ENCODE data around the gene SQOR. TPM values are rescaled to one million over a fixed set of nuclear protein-coding genes. Genes with fewer than 3 reads are reported as not detected.
A peak's percentile ranks its signal among the peaks of the same experiment; 100 is the strongest.

SQOR gene
- total and polyA plus RNA-seq, 8 donors = 49.6 to 128 (median 62.8) TPM

- intact Hi-C loops (cut with DNase I; ENCODE audit: low total_unique reads) = no loop called here
- H3K27me3 ChIP-seq = no peaks in the 10 kb centered on the region
Measured at GRCh38 chr15:45616901-45617323, 17.9 kb upstream of the SQOR start.

GRCh38 chr15:45618813-45619212, 16.0 kb upstream of the SQOR start:
- Histone ChIP-seq H3K27me3 (no peaks in the 10 kb centered on the region), H3K4me3 (no peak overlapping the region), H3K27ac (no peak overlapping the region), H3K36me3 (no peaks in the 10 kb centered on the region), H3K4me1 (peaks cover 0 to 6% (median 0%) of the 10 kb centered on the region in 4 donors), H3K9me3 (no peaks in the 10 kb centered on the region)
- peak in 1 of 2 donors; percentile 21 for DNase-seq
- intact Hi-C loops (cut with DNase I; ENCODE audit: low total_unique reads) = no loop called here
- TF ChIP-seq EP300 (IDR thresholded peaks at IDR 0.05) (no peak), POLR2A (IDR thresholded peaks at IDR 0.05) (no peak), POLR2AphosphoS5 (IDR thresholded peaks at IDR 0.05) (no peak), CTCF (IDR thresholded peaks at IDR 0.05) (no peak)
- 85 to 92% (median 90%) methylated on average over 5 of the region's 5 CpGs for WGBS, 5 donors

More at GRCh38 chr15:45616901-45617323, 17.9 kb upstream of the SQOR start:
- Histone ChIP-seq H3K4me1 (peaks cover 0 to 6% (median 0%) of the 10 kb centered on the region in 4 donors), H3K9me3 (no peaks in the 10 kb centered on the region), H3K27ac (no peak overlapping the region), H3K36me3 (no peaks in the 10 kb centered on the region), H3K4me3 (no peak overlapping the region)
- no peak for TF ChIP-seq CTCF (IDR thresholded peaks at IDR 0.05)
- TF ChIP-seq POLR2A (IDR thresholded peaks at IDR 0.05) = no peak
- no peak for TF ChIP-seq EP300 (IDR thresholded peaks at IDR 0.05)
- TF ChIP-seq POLR2AphosphoS5 (IDR thresholded peaks at IDR 0.05) = no peak
- WGBS, 5 donors = 54 to 77% (median 56%) methylated on average over 3 of the region's 3 CpGs
- peak in 1 of 2 donors; percentile 27 for DNase-seq

GRCh38 chr15:45628136-45628535, 6.7 kb upstream of the SQOR start:
- H3K36me3 ChIP-seq = no peaks in the 10 kb centered on the region
- TF ChIP-seq POLR2AphosphoS5 (IDR thresholded peaks at IDR 0.05) = no peak
- no peak for TF ChIP-seq EP300 (IDR thresholded peaks at IDR 0.05)
- TF ChIP-seq POLR2A (IDR thresholded peaks at IDR 0.05) = no peak
- TF ChIP-seq CTCF (IDR thresholded peaks at IDR 0.05) = no peak
- intact Hi-C loops (cut with DNase I; ENCODE audit: low total_unique reads) = no loop called here
- no peak for DNase-seq
- H3K27me3 ChIP-seq = no peaks in the 10 kb centered on the region
- no peak overlapping the region for H3K4me3 ChIP-seq
- H3K27ac ChIP-seq = no peak overlapping the region
- H3K9me3 ChIP-seq = peaks cover 0 to 21% (median 14%) of the 10 kb centered on the region in 4 donors
- H3K4me1 ChIP-seq = peaks cover 0 to 14% (median 7%) of the 10 kb centered on the region in 4 donors
- WGBS, 5 donors = 88 to 97% (median 94%) methylated on average over 7 of the region's 7 CpGs

GRCh38 chr15:45630917-45631691, 3.7 kb upstream of the SQOR start:
- DNase-seq = peak in 1 of 2 donors; percentile 21
- Histone ChIP-seq H3K9me3 (peaks cover 0 to 12% (median 7%) of the 10 kb centered on the region in 4 donors), H3K4me1 (peaks cover 0 to 28% (median 11%) of the 10 kb centered on the region in 4 donors), H3K27ac (peak overlapping the region in 3 of 5 donors; percentile 52 to 65 (median 63)), H3K36me3 (no peaks in the 10 kb centered on the region), H3K27me3 (no peaks in the 10 kb centered on the region), H3K4me3 (peak overlapping the region in 1 of 4 donors; percentile 4)
- intact Hi-C loops (cut with DNase I; ENCODE audit: low total_unique reads) = no loop called here
- 71 to 79% (median 75%) methylated on average over 7 of the region's 7 CpGs for whole genome bisulfite sequencing, 5 donors
- TF ChIP-seq POLR2AphosphoS5 (IDR thresholded peaks at IDR 0.05) (no peak), EP300 (IDR thresholded peaks at IDR 0.05) (no peak), POLR2A (IDR thresholded peaks at IDR 0.05) (no peak), CTCF (IDR thresholded peaks at IDR 0.05) (no peak)

Data from stomach (tissue), 9 donors.